RWPE1 (cell line): ENCODE data around the gene MUC5B.

Experiments
- CTCF ChIA-PET: fragments of 350-600 bp; sonication (Branson Sonifier 250); formaldehyde crosslinking; extraction: SDS; loops from one replicate; lab custom pipeline; 2021; lab: Yijun Ruan, JAX
- POLR2A ChIA-PET: fragments of 400-600 bp; formaldehyde crosslinking; extraction: SDS; loops from one replicate; lab custom pipeline; 2020; ENCODE audit warnings: antibody characterized with exemption; ENCODE audit not compliant: low non-redundant PET; lab: Yijun Ruan, JAX
- DNase-seq: peaks from one replicate; pipeline ENCODE4 v3.0.0; 2012; ENCODE audit warnings: low spot score
- H3K27ac ChIP-seq: fragments of 450-650 bp; 2 replicates; pipeline ENCODE4 v1.5.1; 2017
- CTCF ChIP-seq: fragments of 450-650 bp; conservative IDR thresholded peaks from 2 replicates; pipeline ENCODE4 v1.5.1; 2017; ENCODE audit warnings: low read depth, mild to moderate bottlenecking

Gene MUC5B

GRCh38 chr11:1226986-1227550 lies 4.2 kb downstream of the MUC5B start:
- ChIA-PET CTCF (interaction anchor here (0.5 to 0.9 kb wide), 2 partner anchors 11 to 366 kb away, joined by 3 read pairs; no protein-coding TSS in a partner anchor), POLR2A (interaction anchor here (0.5 kb wide), 1 partner anchor 174 kb away, joined by 3 read pairs; no protein-coding TSS in a partner anchor)
- TF ChIP-seq CTCF, result no peak
- no peak overlapping the region for H3K27ac ChIP-seq
- no peak for DNase-seq

- no peak for TF ChIP-seq CTCF
- CTCF ChIA-PET, result interaction anchor here (0.6 to 0.9 kb wide), 2 partner anchors 11 to 185 kb away, joined by 3 read pairs; no protein-coding TSS in a partner anchor
- no peak for DNase-seq
- no peak overlapping the region for H3K27ac ChIP-seq
- POLR2A ChIA-PET, result no interaction called here
Measured at GRCh38 chr11:1227551-1228100, 4.8 kb downstream of the MUC5B start.

- DNase-seq, result no peak
- ChIA-PET CTCF (interaction anchor here (0.6 to 0.9 kb wide), 2 partner anchors 10 to 185 kb away, joined by 3 read pairs; no protein-coding TSS in a partner anchor), POLR2A (no interaction called here)
- no peak for TF ChIP-seq CTCF
- no peak overlapping the region for H3K27ac ChIP-seq
Measured at GRCh38 chr11:1228101-1228821, 5.4 kb downstream of the MUC5B start.

- ChIA-PET CTCF (interaction anchor here (0.6 to 2.4 kb wide), 2 partner anchors 7 to 372 kb away, joined by 5 to 9 read pairs; partner anchors contain the start of gene MUC5B), POLR2A (no interaction called here)
- no peak for DNase-seq
- H3K27ac ChIP-seq, result no peak overlapping the region
- no peak for TF ChIP-seq CTCF
Measured at GRCh38 chr11:1228921-1229451, 6.1 kb downstream of the MUC5B start.

GRCh38 chr11:1229471-1230120 lies 6.7 kb downstream of the MUC5B start:
- CTCF ChIA-PET, result interaction anchor here (0.6 to 2.4 kb wide), 4 partner anchors 8 to 373 kb away, joined by 3 to 9 read pairs (median 5); partner anchors contain the start of gene MUC5B
- POLR2A ChIA-PET, result no interaction called here
- no peak overlapping the region for H3K27ac ChIP-seq
- no peak for DNase-seq
- no peak for TF ChIP-seq CTCF

GRCh38 chr11:1230121-1230455 lies 7.2 kb downstream of the MUC5B start:
- no peak overlapping the region for H3K27ac ChIP-seq
- TF ChIP-seq CTCF, result no peak
- CTCF ChIA-PET, result interaction anchor here (0.7 to 2.4 kb wide), 5 partner anchors 8 to 302 kb away, joined by 3 to 9 read pairs (median 5); partner anchors contain the start of gene MUC5B
- DNase-seq, result no peak
- POLR2A ChIA-PET, result no interaction called here
